Epidermal melanocyte (primary cell): ENCODE results near the gene BAIAP2L2.
"Not testable (repeated sequence)": the region's sequence is repeated elsewhere in the genome, so short reads cannot be mapped to it uniquely, and the experiment has no call there.

Source experiments
- DNase-seq: peaks from one replicate; pipeline ENCODE4 v3.0.0; 2011; ENCODE audit warnings: low spot score; ENCODE audit not compliant: insufficient read length

The BAIAP2L2 gene

GRCh38 chr22:38040953-38041759, 69.3 kb downstream of the BAIAP2L2 start:
- no peak for DNase-seq

- no peak for DNase-seq
Observed at GRCh38 chr22:38038890-38039812, 71.3 kb downstream of the BAIAP2L2 start.

GRCh38 chr22:38038426-38038825, 72.1 kb downstream of the BAIAP2L2 start:
- DNase-seq: peak; percentile 46

GRCh38 chr22:38037367-38038150, 72.9 kb downstream of the BAIAP2L2 start:
- DNase-seq: not testable (repeated sequence)

- no peak for DNase-seq
Observed at GRCh38 chr22:38036392-38037062, 74.0 kb downstream of the BAIAP2L2 start.

GRCh38 chr22:38035530-38035885, 75.0 kb downstream of the BAIAP2L2 start:
- DNase-seq: no peak
